Effector memory CD4-positive, alpha-beta T cell (primary cell): Measurements from ENCODE around the gene HECW1.

Source experiments
- DNase-seq, 3 donors: peaks; one replicate each; pipeline ENCODE4 v3.0.0-alpha.2; 2020
- H3K27ac ChIP-seq: 2 replicates; pipeline ENCODE4 v1.7.0; 2013; ENCODE audit warnings: mild to moderate bottlenecking, low read length, moderate library complexity; ENCODE audit not compliant: insufficient read depth, poor library complexity, severe bottlenecking
- H3K27me3 ChIP-seq: replicated peaks from 2 replicates; pipeline ENCODE4 v1.7.0; 2013; ENCODE audit warnings: mild to moderate bottlenecking, low read length; ENCODE audit not compliant: insufficient read depth, control insufficient read depth, poor library complexity, severe bottlenecking
- H3K36me3 ChIP-seq: 2 replicates; pipeline ENCODE4 v1.7.0; 2013; ENCODE audit warnings: mild to moderate bottlenecking, low read length, moderate library complexity; ENCODE audit not compliant: control insufficient read depth, insufficient read depth
- H3K4me1 ChIP-seq: 2 replicates; pipeline ENCODE4 v1.7.0; 2013; ENCODE audit warnings: low read length, mild to moderate bottlenecking; ENCODE audit not compliant: control insufficient read depth, insufficient read depth, poor library complexity, severe bottlenecking
- H3K4me3 ChIP-seq: 2 replicates; pipeline ENCODE4 v1.7.0; 2013; ENCODE audit warnings: low read length, low read depth, mild to moderate bottlenecking; ENCODE audit not compliant: insufficient read depth, poor library complexity, severe bottlenecking
- H3K9me3 ChIP-seq: 2 replicates; pipeline ENCODE4 v1.7.0; 2013; ENCODE audit warnings: mild to moderate bottlenecking, low read length, moderate library complexity; ENCODE audit not compliant: control insufficient read depth

HECW1 gene

DNA sequence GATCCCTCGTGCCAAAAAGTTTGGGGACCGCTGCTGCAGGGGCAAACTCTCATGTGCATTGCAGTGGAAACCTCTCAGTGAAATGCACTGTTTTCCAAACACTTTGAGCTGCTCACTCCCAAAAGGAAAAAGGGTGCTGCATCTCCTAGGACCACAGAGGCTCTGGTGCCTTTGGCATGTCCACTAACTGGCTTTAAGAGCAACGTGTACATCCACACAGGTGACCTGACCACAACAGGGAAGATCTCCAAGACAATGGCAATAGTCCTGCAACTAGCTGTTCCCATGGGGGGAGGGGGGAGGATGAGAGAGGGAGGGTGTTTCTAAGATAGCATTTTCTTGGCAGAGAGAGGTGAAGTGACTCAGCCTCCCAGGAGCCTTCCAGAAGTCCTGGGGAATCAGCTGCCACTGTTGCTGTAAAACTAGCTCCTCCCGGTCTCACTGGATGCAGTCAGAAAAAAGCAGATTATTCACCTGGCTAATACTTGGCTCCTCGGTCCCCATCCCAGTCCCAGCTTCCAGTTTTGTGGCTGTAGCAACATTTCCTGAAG lies 181.7 kb downstream of the HECW1 start:
- no peak overlapping the region for H3K27ac ChIP-seq
- DNase-seq: no peak
- H3K9me3 ChIP-seq: no peaks in the 10 kb centered on the region
- H3K4me3 ChIP-seq: no peak overlapping the region
- no peaks in the 10 kb centered on the region for H3K4me1 ChIP-seq
- peaks cover 3% of the 10 kb centered on the region for H3K27me3 ChIP-seq
- H3K36me3 ChIP-seq: no peaks in the 10 kb centered on the region

DNA sequence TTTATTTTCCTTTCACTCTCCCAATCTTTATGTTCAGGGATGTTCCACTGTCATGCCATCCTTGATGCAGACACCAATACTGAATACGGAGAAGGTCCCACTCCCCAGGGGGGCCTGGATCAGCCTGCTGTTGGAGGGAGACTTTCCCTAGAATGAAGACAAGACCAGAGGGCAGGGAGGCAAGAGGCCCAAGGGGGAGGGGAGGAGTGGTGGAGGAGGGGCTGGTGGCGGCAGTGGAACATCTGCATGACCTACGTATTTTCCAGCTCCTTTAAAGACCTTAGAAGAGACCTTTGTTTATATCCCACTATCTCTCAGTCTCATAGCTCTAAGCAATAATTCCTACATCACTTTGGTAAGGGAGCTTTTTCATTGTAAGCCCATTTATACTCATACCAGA lies 183.0 kb downstream of the HECW1 start:
- Histone ChIP-seq H3K27me3 (peaks cover 3% of the 10 kb centered on the region), H3K9me3 (no peaks in the 10 kb centered on the region), H3K4me1 (no peaks in the 10 kb centered on the region), H3K27ac (no peak overlapping the region), H3K36me3 (no peaks in the 10 kb centered on the region), H3K4me3 (no peak overlapping the region)
- no peak for DNase-seq

DNA sequence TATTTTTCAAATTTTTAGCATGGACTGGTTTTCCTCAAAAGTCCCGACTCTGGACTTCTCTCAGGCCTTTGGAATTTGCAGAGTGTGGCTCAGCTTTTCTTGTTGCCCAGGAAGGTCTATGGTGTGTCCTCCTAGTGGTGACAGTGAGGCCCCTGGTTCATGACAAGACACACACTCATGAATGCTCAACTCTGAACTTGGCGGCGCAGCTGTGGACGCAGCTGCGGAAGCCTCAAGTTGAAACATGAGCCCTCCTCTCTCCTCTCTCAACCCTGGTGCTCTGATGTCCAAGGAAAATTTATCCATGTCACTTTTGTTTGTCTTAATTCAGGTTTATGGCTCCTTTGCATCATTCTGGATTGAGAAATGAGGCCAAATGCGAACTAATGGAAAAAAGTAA lies 183.9 kb downstream of the HECW1 start:
- Histone ChIP-seq H3K9me3 (no peaks in the 10 kb centered on the region), H3K27me3 (peaks cover under 1% of the 10 kb centered on the region), H3K36me3 (no peaks in the 10 kb centered on the region), H3K4me3 (no peak overlapping the region), H3K4me1 (no peaks in the 10 kb centered on the region), H3K27ac (no peak overlapping the region)
- no peak for DNase-seq

DNA sequence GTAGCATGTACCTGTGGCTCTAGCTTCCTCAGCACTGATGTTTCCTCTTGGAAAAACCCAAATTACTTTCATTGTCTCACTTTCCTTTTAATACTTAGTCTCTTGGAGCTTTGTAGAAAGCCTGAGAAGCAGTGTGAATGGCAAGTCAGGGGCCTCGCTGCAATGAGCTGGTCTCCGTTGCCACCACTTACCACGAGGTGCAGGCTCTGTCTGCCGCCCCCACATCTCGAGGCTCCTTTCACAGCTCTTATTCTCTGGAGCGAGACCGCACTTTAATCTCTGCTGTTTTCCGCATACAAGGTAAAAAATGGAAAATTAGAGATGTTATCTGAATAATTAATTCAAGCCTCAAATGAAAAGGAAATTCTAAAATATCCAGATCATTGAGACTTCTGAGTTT lies 186.2 kb downstream of the HECW1 start:
- Histone ChIP-seq H3K9me3 (no peaks in the 10 kb centered on the region), H3K4me1 (no peaks in the 10 kb centered on the region), H3K36me3 (no peaks in the 10 kb centered on the region), H3K4me3 (no peak overlapping the region), H3K27ac (no peak overlapping the region), H3K27me3 (no peaks in the 10 kb centered on the region)
- DNase-seq: no peak

- no peak overlapping the region for H3K4me3 ChIP-seq
- no peak for DNase-seq
- H3K27me3 ChIP-seq: no peaks in the 10 kb centered on the region
- no peaks in the 10 kb centered on the region for H3K36me3 ChIP-seq
- H3K9me3 ChIP-seq: no peaks in the 10 kb centered on the region
- H3K4me1 ChIP-seq: no peaks in the 10 kb centered on the region
- H3K27ac ChIP-seq: no peak overlapping the region
Observed at GRCh38 chr7:43300121-43300520, 187.7 kb downstream of the HECW1 start.

DNA sequence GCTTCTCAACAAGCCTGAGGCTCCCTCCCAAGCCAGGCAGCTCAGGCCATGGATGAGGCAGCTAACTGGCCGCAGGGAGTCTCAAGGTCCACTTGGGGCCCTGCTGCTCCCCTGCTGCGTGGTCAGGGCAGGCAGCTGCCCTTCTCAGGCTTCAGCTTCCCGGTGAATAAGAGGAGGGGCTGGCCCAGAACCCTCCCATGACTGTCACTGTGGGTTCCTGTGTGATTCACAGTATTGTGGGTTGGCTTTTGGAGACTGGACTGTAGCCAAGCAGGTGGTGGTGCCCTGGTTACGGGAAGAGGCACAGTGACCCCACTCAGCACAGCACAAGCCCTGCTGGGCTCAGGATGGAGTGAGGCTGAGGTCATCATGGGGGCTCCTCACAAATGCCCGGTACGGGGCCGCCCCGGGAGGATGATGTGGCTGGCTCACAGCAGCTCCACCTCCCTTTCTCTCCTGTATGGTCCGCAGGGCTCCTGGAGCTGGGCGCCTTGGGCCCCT lies 189.8 kb downstream of the HECW1 start:
- DNase-seq: no peak
- no peaks in the 10 kb centered on the region for H3K27me3 ChIP-seq

GRCh38 chr7:43302773-43303460 lies 190.5 kb downstream of the HECW1 start:
- Histone ChIP-seq H3K9me3 (no peaks in the 10 kb centered on the region), H3K36me3 (no peaks in the 10 kb centered on the region), H3K4me1 (no peaks in the 10 kb centered on the region), H3K27me3 (no peaks in the 10 kb centered on the region), H3K4me3 (no peak overlapping the region), H3K27ac (no peak overlapping the region)
- DNase-seq: no peak

More for the DNA sequence above, 189.8 kb downstream of the HECW1 start:
- Histone ChIP-seq H3K9me3 (no peaks in the 10 kb centered on the region), H3K4me3 (no peak overlapping the region), H3K27ac (no peak overlapping the region), H3K4me1 (no peaks in the 10 kb centered on the region), H3K36me3 (no peaks in the 10 kb centered on the region)

GRCh38 chr7:43303740-43304241 lies 191.3 kb downstream of the HECW1 start:
- H3K9me3 ChIP-seq: no peaks in the 10 kb centered on the region
- no peaks in the 10 kb centered on the region for H3K36me3 ChIP-seq
- H3K4me1 ChIP-seq: no peaks in the 10 kb centered on the region
- no peak for DNase-seq
- H3K27me3 ChIP-seq: no peaks in the 10 kb centered on the region
- H3K4me3 ChIP-seq: no peak overlapping the region
- no peak overlapping the region for H3K27ac ChIP-seq

DNA sequence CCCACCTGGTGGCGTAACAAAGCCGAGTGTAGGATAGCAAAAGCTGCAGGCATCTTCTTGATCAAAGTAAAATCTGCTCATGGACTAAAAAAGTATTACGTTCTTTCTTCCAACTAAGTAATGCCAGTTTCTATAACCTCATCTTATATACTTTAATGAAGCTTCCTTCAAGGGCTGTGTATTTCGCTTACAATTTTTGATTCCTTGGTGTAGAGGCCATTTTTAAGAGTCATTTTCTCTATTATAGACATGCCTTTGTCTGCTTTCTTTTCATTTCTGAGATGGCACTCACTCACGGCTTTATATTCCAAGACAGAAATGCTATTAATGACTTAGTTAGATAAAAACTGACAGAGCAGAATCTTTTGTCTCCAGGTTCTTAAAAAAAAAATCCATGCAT lies 194.0 kb downstream of the HECW1 start:
- H3K9me3 ChIP-seq: no peaks in the 10 kb centered on the region
- no peak overlapping the region for H3K27ac ChIP-seq
- no peak overlapping the region for H3K4me3 ChIP-seq
- DNase-seq: no peak
- H3K4me1 ChIP-seq: no peaks in the 10 kb centered on the region
- no peaks in the 10 kb centered on the region for H3K36me3 ChIP-seq
- no peaks in the 10 kb centered on the region for H3K27me3 ChIP-seq

DNA sequence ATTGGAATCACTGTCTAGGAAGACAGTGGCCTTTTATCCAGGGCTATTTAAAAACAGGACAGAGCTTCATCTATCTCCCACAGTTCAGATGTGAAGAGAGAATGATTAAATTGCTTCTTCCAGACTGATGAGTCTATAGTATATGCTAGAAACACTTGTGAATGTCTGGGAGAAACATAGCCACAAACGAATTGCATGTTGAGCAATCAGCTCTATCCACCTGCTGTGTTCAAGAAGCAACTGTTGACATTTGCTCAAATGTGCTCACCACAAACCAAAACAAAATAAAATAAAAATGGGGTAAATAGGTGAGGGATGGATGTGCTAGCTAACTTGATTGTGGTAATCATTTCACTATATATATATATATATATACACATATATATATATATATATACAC lies 195.1 kb downstream of the HECW1 start:
- Histone ChIP-seq H3K27ac (no peak overlapping the region), H3K27me3 (no peaks in the 10 kb centered on the region), H3K4me3 (no peak overlapping the region), H3K36me3 (no peaks in the 10 kb centered on the region), H3K9me3 (no peaks in the 10 kb centered on the region), H3K4me1 (no peaks in the 10 kb centered on the region)
- no peak for DNase-seq
